Activated CD4-positive, alpha-beta T cell treated with anti-CD3 and anti-CD28 coated beads for 24 hours (primary cell): Measurements from ENCODE around the gene CBFB.
"Not testable (repeated sequence)": the region's sequence is repeated elsewhere in the genome, so short reads cannot be mapped to it uniquely, and the experiment has no call there.

Experiments
- DNase-seq, 2 donors: peaks; one replicate each; pipeline ENCODE4 v3.0.0-alpha.2; 2020; ENCODE audit warnings: low read depth in 2 of 2

CBFB gene

GRCh38 chr16:67041520-67041919 lies 12.6 kb downstream of the CBFB start:
- not testable (repeated sequence) for DNase-seq

GRCh38 chr16:67043420-67043819 lies 14.5 kb downstream of the CBFB start:
- no peak for DNase-seq

- no peak for DNase-seq
These were observed 21.8 kb downstream of the CBFB start for GRCh38 chr16:67050796-67051195.

- DNase-seq, result no peak
These were observed 23.4 kb downstream of the CBFB start for GRCh38 chr16:67052399-67052798.

- DNase-seq, result no peak
These were observed 24.9 kb downstream of the CBFB start for GRCh38 chr16:67053767-67054334.

- no peak for DNase-seq
These were observed 26.0 kb downstream of the CBFB start for GRCh38 chr16:67054901-67055300.

- no peak for DNase-seq
These were observed 27.0 kb downstream of the CBFB start for GRCh38 chr16:67055712-67056487.

- DNase-seq, result no peak
These were observed 34.1 kb downstream of the CBFB start for GRCh38 chr16:67063008-67063407.

- DNase-seq, result no peak
These were observed 39.3 kb downstream of the CBFB start for GRCh38 chr16:67068212-67068753.

- no peak for DNase-seq
These were observed 42.6 kb downstream of the CBFB start for GRCh38 chr16:67071476-67072048.

- DNase-seq, result no peak
These were observed 46.4 kb downstream of the CBFB start for GRCh38 chr16:67075331-67075730.

GRCh38 chr16:67077871-67078270 lies 48.9 kb downstream of the CBFB start:
- no peak for DNase-seq

- no peak for DNase-seq
These were observed 53.2 kb downstream of the CBFB start for GRCh38 chr16:67082100-67082499.

- no peak for DNase-seq
These were observed 53.9 kb downstream of the CBFB start for GRCh38 chr16:67082891-67083290.

GRCh38 chr16:67084345-67085028 lies 55.5 kb downstream of the CBFB start:
- DNase-seq, result no peak

- no peak for DNase-seq
These were observed 57.9 kb downstream of the CBFB start for GRCh38 chr16:67086822-67087221.

- DNase-seq, result no peak
These were observed 58.3 kb downstream of the CBFB start for GRCh38 chr16:67087291-67087690.

- DNase-seq, result no peak
These were observed 58.9 kb downstream of the CBFB start for GRCh38 chr16:67087803-67088202.

- no peak for DNase-seq
These were observed 59.6 kb downstream of the CBFB start for GRCh38 chr16:67088551-67088950.

GRCh38 chr16:67089101-67089500 lies 60.2 kb downstream of the CBFB start:
- DNase-seq, result no peak

- DNase-seq, result no peak
These were observed 63.1 kb downstream of the CBFB start for GRCh38 chr16:67091906-67092566.
